HEK293T (cell line): ENCODE data around the gene ICAM1.

Experiments used
- CTCF ChIA-PET: fragments of 350-600 bp; formaldehyde crosslinking; extraction: SDS; loops from one replicate; lab custom pipeline; 2021; ENCODE audit warnings: antibody characterized with exemption, inconsistent platforms; lab: Yijun Ruan, JAX
- POLR2A ChIA-PET: fragments of 350-600 bp; formaldehyde crosslinking; extraction: SDS; loops from one replicate; lab custom pipeline; 2020; ENCODE audit warnings: antibody characterized with exemption, inconsistent platforms; lab: Yijun Ruan, JAX
- DNase-seq: peaks from one replicate; pipeline ENCODE4 v3.0.0; 2012; ENCODE audit warnings: mixed read lengths; ENCODE audit errors: extremely low spot score
- ARNT ChIP-seq: fragments of 450-650 bp; IDR thresholded peaks from 2 replicates; pipeline ENCODE4 v1.6.1; 2017; ENCODE audit warnings: mild to moderate bottlenecking
- BHLHE40 ChIP-seq: fragments of 450-650 bp; IDR thresholded peaks from 2 replicates; pipeline ENCODE4 v1.6.1; 2016; ENCODE audit warnings: mild to moderate bottlenecking, moderate library complexity, borderline replicate concordance
- CTBP1 ChIP-seq: fragments of 450-650 bp; IDR thresholded peaks from 2 replicates; pipeline ENCODE4 v1.6.1; 2016; ENCODE audit warnings: borderline replicate concordance
- ELF4 ChIP-seq: fragments of 450-650 bp; IDR thresholded peaks from 2 replicates; pipeline ENCODE4 v1.6.1; 2017; ENCODE audit warnings: antibody characterized with exemption
- FOXA1 ChIP-seq: fragments of 450-650 bp; IDR thresholded peaks from 2 replicates; pipeline ENCODE4 v1.6.1; 2016; ENCODE audit warnings: mild to moderate bottlenecking
- FOXK2 ChIP-seq: fragments of 450-650 bp; IDR thresholded peaks from 2 replicates; pipeline ENCODE4 v1.6.1; 2016; ENCODE audit warnings: mild to moderate bottlenecking
- FOXM1 ChIP-seq: fragments of 450-650 bp; IDR thresholded peaks from 2 replicates; pipeline ENCODE4 v1.6.1; 2017; ENCODE audit warnings: mild to moderate bottlenecking, borderline replicate concordance
- HDGF ChIP-seq: fragments of 450-650 bp; IDR thresholded peaks from 2 replicates; pipeline ENCODE4 v1.6.1; 2017; ENCODE audit warnings: antibody characterized with exemption, borderline replicate concordance
- L3MBTL2 ChIP-seq: fragments of 450-650 bp; conservative IDR thresholded peaks from 2 replicates; pipeline ENCODE4 v1.6.1; 2016; ENCODE audit warnings: mild to moderate bottlenecking
- LEF1 ChIP-seq: fragments of 450-650 bp; IDR thresholded peaks from 2 replicates; pipeline ENCODE4 v1.6.1; 2017; ENCODE audit warnings: mild to moderate bottlenecking, borderline replicate concordance
- NFRKB ChIP-seq: fragments of 450-650 bp; IDR thresholded peaks from 2 replicates; pipeline ENCODE4 v1.6.1; 2016; ENCODE audit warnings: mild to moderate bottlenecking, moderate library complexity
- SP1 ChIP-seq: fragments of 450-650 bp; IDR thresholded peaks from 2 replicates; pipeline ENCODE4 v1.6.1; 2017
- SUZ12 ChIP-seq: fragments of 450-650 bp; IDR thresholded peaks from 2 replicates; pipeline ENCODE4 v1.6.1; 2016; ENCODE audit warnings: mild to moderate bottlenecking
- TARDBP ChIP-seq: fragments of 450-650 bp; IDR thresholded peaks from 2 replicates; pipeline ENCODE4 v1.6.1; 2016
- ZNF384 ChIP-seq: fragments of 450-650 bp; IDR thresholded peaks from 2 replicates; pipeline ENCODE4 v1.6.1; 2016
- TF ChIP-seq, protein P1 (sequence below): fragments of 450-650 bp; IDR thresholded peaks from 2 replicates; pipeline ENCODE4 v1.6.1; 2016

The ICAM1 gene

DNA sequence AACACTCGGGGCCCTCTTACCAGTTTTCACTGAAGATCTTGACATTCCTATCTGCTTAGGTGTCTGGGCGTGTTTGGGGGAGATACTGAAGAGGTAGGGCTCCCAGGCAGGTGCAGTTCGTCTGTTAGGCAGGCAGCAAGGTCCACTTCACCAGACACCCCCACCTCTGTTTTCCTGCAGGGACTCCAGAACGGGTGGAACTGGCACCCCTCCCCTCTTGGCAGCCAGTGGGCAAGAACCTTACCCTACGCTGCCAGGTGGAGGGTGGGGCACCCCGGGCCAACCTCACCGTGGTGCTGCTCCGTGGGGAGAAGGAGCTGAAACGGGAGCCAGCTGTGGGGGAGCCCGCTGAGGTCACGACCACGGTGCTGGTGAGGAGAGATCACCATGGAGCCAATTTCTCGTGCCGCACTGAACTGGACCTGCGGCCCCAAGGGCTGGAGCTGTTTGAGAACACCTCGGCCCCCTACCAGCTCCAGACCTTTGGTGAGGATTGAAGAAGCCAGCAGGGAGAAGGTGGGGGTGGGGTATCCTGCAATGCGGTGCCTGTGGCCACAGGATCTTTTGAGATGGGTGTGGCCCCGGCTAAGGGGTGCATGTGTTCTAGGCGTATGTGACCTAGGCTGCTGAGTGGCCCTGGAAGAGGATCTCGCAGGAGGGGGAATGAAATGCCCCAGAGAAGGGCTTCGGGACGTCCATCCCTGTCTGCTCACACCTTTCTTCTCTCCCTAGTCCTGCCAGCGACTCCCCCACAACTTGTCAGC lies 12.6 kb downstream of the ICAM1 start:
- DNase-seq = no peak
- ChIA-PET POLR2A (no interaction called here), CTCF (no interaction called here)
- TF ChIP-seq FOXM1 = no peak
- TF ChIP-seq SUZ12 = no peak
- TF ChIP-seq ZNF384 = no peak
- TF ChIP-seq NFRKB = no peak
- no peak for TF ChIP-seq L3MBTL2
- TF ChIP-seq CTBP1 = no peak
- no peak for TF ChIP-seq LEF1
- TF ChIP-seq FOXK2 = no peak
- no peak for TF ChIP-seq TARDBP
- no peak for TF ChIP-seq ELF4
- TF ChIP-seq BHLHE40 = no peak
- TF ChIP-seq HDGF = no peak
- TF ChIP-seq SP1 = no peak
- TF ChIP-seq ARNT = no peak
- TF ChIP-seq, protein P1, sequence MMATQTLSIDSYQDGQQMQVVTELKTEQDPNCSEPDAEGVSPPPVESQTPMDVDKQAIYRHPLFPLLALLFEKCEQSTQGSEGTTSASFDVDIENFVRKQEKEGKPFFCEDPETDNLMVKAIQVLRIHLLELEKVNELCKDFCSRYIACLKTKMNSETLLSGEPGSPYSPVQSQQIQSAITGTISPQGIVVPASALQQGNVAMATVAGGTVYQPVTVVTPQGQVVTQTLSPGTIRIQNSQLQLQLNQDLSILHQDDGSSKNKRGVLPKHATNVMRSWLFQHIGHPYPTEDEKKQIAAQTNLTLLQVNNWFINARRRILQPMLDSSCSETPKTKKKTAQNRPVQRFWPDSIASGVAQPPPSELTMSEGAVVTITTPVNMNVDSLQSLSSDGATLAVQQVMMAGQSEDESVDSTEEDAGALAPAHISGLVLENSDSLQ = no peak
- no peak for TF ChIP-seq FOXA1

DNA sequence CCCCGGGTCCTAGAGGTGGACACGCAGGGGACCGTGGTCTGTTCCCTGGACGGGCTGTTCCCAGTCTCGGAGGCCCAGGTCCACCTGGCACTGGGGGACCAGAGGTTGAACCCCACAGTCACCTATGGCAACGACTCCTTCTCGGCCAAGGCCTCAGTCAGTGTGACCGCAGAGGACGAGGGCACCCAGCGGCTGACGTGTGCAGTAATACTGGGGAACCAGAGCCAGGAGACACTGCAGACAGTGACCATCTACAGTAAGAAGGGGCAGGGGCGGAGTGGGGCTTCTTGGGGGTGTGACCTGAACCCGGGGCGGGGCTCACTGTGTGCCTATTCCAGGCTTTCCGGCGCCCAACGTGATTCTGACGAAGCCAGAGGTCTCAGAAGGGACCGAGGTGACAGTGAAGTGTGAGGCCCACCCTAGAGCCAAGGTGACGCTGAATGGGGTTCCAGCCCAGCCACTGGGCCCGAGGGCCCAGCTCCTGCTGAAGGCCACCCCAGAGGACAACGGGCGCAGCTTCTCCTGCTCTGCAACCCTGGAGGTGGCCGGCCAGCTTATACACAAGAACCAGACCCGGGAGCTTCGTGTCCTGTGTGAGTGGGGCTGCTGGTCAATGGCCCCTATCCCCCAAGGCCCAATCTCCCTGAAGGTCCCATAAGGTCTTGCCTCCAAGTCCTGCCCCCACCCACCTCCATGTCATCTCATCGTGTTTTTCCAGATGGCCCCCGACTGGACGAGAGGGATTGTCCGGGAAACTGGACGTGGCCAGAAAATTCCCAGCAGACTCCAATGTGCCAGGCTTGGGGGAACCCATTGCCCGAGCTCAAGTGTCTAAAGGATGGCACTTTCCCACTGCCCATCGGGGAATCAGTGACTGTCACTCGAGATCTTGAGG lies 13.4 kb downstream of the ICAM1 start:
- no peak for DNase-seq
- POLR2A ChIA-PET = interaction anchor here (2.3 kb wide), 1 partner anchor 96 kb away, joined by 7 read pairs; the partner anchor contains the start of gene TYK2
- CTCF ChIA-PET = no interaction called here
- TF ChIP-seq TARDBP = no peak
- no peak for TF ChIP-seq CTBP1
- no peak for TF ChIP-seq ARNT
- TF ChIP-seq SUZ12 = no peak
- no peak for TF ChIP-seq BHLHE40
- no peak for TF ChIP-seq FOXK2
- TF ChIP-seq FOXA1 = no peak
- TF ChIP-seq ELF4 = no peak
- TF ChIP-seq FOXM1 = no peak
- TF ChIP-seq HDGF = no peak
- TF ChIP-seq ZNF384 = no peak
- TF ChIP-seq L3MBTL2 = no peak
- no peak for TF ChIP-seq LEF1
- TF ChIP-seq, protein P1 = no peak

DNA sequence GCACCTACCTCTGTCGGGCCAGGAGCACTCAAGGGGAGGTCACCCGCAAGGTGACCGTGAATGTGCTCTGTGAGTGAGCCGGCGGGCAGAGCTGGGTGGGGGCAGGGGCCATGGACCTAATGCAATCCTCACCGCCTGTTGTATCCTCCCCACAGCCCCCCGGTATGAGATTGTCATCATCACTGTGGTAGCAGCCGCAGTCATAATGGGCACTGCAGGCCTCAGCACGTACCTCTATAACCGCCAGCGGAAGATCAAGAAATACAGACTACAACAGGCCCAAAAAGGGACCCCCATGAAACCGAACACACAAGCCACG lies 14.0 kb downstream of the ICAM1 start:
- CTCF ChIA-PET = no interaction called here
- no peak for TF ChIP-seq TARDBP
- TF ChIP-seq SUZ12 = no peak
- TF ChIP-seq FOXK2 = no peak
- POLR2A ChIA-PET = interaction anchor here (2.3 kb wide), 1 partner anchor 96 kb away, joined by 7 read pairs; the partner anchor contains the start of gene TYK2
- DNase-seq = no peak

DNA sequence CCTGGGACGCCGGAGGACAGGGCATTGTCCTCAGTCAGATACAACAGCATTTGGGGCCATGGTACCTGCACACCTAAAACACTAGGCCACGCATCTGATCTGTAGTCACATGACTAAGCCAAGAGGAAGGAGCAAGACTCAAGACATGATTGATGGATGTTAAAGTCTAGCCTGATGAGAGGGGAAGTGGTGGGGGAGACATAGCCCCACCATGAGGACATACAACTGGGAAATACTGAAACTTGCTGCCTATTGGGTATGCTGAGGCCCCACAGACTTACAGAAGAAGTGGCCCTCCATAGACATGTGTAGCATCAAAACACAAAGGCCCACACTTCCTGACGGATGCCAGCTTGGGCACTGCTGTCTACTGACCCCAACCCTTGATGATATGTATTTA lies 14.5 kb downstream of the ICAM1 start:
- ChIA-PET CTCF (no interaction called here), POLR2A (interaction anchor here (2.3 kb wide), 1 partner anchor 95 kb away, joined by 7 read pairs; the partner anchor contains the start of gene TYK2)
- no peak for TF ChIP-seq LEF1
- no peak for TF ChIP-seq FOXM1
- TF ChIP-seq ELF4 = no peak
- no peak for TF ChIP-seq CTBP1
- TF ChIP-seq SUZ12 = no peak
- no peak for TF ChIP-seq ARNT
- TF ChIP-seq FOXK2 = no peak
- TF ChIP-seq BHLHE40 = no peak
- no peak for TF ChIP-seq TARDBP
- TF ChIP-seq L3MBTL2 = no peak
- TF ChIP-seq HDGF = no peak
- TF ChIP-seq ZNF384 = no peak
- no peak for TF ChIP-seq SP1
- no peak for TF ChIP-seq FOXA1
- DNase-seq = no peak

DNA sequence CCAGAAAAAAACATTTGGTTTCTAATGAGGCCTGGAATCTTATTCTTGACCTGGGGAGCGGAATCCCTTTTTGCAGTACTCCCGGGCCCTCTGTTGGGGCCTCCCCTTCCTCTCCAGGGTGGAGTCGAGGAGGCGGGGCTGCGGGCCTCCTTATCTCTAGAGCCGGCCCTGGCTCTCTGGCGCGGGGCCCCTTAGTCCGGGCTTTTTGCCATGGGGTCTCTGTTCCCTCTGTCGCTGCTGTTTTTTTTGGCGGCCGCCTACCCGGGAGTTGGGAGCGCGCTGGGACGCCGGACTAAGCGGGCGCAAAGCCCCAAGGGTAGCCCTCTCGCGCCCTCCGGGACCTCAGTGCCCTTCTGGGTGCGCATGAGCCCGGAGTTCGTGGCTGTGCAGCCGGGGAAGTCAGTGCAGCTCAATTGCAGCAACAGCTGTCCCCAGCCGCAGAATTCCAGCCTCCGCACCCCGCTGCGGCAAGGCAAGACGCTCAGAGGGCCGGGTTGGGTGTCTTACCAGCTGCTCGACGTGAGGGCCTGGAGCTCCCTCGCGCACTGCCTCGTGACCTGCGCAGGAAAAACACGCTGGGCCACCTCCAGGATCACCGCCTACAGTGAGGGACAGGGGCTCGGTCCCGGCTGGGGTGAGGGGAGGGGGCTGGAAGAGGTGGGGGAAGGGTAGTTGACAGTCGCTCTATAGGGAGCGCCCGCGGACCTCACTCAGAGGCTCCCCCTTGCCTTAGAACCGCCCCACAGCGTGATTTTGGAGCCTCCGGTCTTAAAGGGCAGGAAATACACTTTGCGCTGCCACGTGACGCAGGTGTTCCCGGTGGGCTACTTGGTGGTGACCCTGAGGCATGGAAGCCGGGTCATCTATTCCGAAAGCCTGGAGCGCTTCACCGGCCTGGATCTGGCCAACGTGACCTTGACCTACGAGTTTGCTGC lies 16.1 kb downstream of the ICAM1 start, which contains the start of gene ICAM4:
ICAM4 (plus strand) TSS at position 153 of the 935 bp plus-strand sequence; CDS start at position 211, 58 bp downstream.
- CTCF ChIA-PET = interaction anchor here (0.8 to 1.1 kb wide), 2 partner anchors 28 to 102 kb away, joined by 3 to 4 read pairs; no protein-coding TSS in a partner anchor
- peak; percentile 34 for DNase-seq
- POLR2A ChIA-PET = interaction anchor here (0.6 to 4.3 kb wide), 3 partner anchors 18 to 93 kb away, joined by 3 to 41 read pairs (median 4); partner anchors contain the start of genes RAVER1 and TYK2
- TF ChIP-seq TARDBP = no peak
- no peak for TF ChIP-seq BHLHE40
- no peak for TF ChIP-seq HDGF
- no peak for TF ChIP-seq CTBP1
- no peak for TF ChIP-seq ARNT
- TF ChIP-seq L3MBTL2 = no peak
